Measurements from ENCODE around the gene RPS24.

RPS24 gene

DNA sequence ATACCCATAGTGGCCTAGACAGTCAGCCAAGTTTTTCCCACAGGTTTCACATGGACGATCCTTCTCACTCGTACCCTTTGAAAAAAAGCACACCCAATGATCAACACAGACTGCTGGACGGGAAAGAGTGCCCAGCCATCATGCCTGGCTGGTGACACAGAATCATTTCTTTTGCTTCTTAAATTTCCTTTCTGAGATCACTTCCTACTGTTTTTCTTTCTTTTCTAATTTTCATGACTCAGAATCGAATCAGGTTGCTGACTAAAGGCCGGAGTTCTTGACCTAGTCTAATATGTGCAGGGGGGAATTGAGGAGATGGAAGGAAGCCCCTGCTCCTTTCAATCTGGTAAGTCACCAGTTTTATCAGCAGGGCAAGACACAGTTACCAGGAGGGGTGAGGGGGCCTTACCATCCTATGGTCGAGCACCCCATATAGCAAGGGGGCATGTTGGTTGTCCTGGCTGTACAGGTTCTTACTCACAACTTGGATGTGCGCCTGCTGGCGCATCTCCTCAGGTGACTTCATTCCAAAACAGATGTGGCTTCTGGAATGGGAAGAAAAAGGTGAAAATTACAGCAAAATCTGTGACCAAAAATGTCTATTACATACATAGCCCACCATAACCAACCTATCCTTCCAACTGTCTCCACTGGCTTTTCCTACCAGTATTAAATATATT, 7.8 kb upstream of the RPS24 start:
- no peak for DNase-seq (ENCODE audit: low read depth in 3 of 3, low spot score in 1 of 3)

GRCh38 chr10:78028438-78029268, 5.0 kb upstream of the RPS24 start:
- no peak for DNase-seq (ENCODE audit: low read depth in 3 of 3, low spot score in 1 of 3)

GRCh38 chr10:78029269-78030226, 4.1 kb upstream of the RPS24 start, which contains the start of gene POLR3A:
TSS of gene POLR3A (minus strand) at chr10:78029515. CDS start at chr10:78029407, 108 bp downstream.
- DNase-seq (ENCODE audit: low read depth in 3 of 3, low spot score in 1 of 3): peak; percentile 82 to 86 (median 86)

GRCh38 chr10:78033387-78033636, 351 bp upstream of the RPS24 start:
- no peak for DNase-seq (ENCODE audit: low read depth in 3 of 3, low spot score in 1 of 3)

DNA sequence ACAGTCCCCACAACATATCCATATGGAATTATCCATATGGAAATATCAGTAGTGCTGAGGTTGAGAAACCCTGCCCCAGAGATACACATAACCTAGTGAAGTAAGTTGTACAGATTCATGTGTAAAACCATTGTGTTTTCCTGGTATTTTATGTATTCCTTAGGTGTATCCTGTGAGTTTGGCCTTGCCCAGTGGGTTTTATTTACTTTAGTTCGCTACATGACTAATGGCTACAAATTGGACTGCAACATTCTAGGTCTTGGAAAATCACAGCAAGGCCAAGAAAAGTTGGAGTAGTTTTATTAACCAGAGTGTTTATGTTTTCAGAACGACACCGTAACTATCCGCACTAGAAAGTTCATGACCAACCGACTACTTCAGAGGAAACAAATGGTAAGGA, 1.4 kb downstream of the RPS24 start:
- no peak for DNase-seq (ENCODE audit: low read depth in 3 of 3, low spot score in 1 of 3)

DNA sequence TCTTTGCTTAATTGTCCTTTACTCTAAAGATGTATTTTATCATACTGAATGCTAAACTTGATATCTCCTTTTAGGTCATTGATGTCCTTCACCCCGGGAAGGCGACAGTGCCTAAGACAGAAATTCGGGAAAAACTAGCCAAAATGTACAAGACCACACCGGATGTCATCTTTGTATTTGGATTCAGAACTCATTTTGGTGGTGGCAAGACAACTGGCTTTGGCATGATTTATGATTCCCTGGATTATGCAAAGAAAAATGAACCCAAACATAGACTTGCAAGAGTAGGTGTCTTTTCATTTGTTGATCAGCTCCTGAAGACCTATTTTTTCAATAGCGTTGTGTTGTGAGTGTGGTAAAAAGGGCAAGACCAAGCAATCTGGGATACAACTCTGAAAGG, 1.8 kb downstream of the RPS24 start:
- no peak for DNase-seq (ENCODE audit: low read depth in 3 of 3, low spot score in 1 of 3)

- DNase-seq (ENCODE audit: low read depth in 3 of 3, low spot score in 1 of 3): no peak
Observed at GRCh38 chr10:78035933-78036583, 2.4 kb downstream of the RPS24 start.

DNA sequence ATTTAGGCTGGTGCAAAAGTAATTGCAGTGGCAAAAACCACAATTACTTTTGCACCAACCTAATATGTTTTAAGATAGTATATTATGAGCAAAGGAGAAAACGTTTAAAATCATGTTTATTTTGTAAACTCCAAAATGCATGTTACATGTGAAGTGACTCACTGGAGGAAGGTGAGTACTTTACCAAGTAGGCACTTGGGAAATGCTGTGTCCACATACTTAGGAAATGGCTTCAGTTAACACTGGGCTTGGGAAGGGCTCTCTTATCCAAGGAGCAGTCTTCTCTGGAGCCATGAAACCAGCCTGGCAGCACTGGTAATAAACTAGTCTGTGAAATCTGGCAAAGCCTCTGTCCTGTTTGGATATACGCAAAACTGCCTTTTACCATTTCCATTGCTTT, 4.4 kb downstream of the RPS24 start:
- DNase-seq (ENCODE audit: low read depth in 3 of 3, low spot score in 1 of 3): no peak

- DNase-seq (ENCODE audit: low read depth in 3 of 3, low spot score in 1 of 3): no peak
Observed at GRCh38 chr10:78038791-78039547, 5.3 kb downstream of the RPS24 start.

GRCh38 chr10:78039743-78040142, 6.1 kb downstream of the RPS24 start:
- DNase-seq (ENCODE audit: low read depth in 3 of 3, low spot score in 1 of 3): no peak

GRCh38 chr10:78041170-78042057, 7.8 kb downstream of the RPS24 start:
- no peak for DNase-seq (ENCODE audit: low read depth in 3 of 3, low spot score in 1 of 3)

DNA sequence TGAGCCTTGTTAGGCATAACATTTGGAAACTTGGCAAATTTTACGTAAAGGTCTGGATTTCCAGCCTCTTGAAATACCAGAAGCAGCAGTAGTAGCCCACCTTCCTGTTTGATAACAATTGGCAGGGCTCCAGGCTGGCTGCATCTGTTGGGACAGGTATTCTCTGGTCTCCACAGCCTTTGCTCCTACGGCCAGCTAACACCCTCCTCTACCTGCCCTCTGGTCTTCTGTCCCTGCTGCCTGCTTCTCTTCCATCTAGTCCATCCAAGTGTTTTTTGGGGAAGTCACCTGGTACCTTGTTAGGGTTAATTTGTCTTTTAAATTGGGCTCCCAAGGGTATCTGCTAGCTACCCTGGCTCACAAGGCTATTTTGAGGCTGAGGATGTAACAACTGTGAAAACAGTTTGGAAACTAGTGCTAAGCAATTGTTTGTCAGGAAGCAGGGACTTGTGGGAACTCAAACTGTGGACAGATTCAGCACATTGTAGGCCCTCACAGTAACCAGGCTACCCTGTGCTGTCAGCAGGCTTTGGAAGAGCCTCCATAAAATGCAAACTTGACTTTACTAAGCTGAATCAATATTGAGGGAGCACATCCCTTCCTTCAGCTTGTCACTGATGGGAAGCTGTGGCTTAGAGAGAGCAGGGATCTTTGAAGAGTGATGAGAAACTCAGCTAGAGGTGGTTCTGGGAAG, 8.5 kb downstream of the RPS24 start:
- no peak for DNase-seq (ENCODE audit: low read depth in 3 of 3, low spot score in 1 of 3)

DNA sequence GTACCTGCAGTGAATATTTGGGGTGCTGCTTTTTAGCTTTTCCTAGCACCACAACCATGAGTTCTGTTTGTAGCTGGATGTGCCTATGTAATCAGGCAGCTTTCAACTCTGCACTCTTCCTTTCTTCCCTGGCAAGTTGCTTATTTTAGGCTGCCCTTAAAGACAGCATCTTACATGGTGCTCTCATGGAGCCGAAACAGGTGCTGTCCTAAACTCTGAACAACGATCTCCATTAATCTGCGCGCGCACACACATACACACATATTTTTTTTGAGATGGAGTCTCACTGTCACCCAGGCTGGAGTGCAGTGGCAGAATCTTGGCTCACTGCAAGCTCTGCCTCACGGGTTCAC, 9.1 kb downstream of the RPS24 start:
- DNase-seq (ENCODE audit: low read depth in 3 of 3, low spot score in 1 of 3): no peak

DNA sequence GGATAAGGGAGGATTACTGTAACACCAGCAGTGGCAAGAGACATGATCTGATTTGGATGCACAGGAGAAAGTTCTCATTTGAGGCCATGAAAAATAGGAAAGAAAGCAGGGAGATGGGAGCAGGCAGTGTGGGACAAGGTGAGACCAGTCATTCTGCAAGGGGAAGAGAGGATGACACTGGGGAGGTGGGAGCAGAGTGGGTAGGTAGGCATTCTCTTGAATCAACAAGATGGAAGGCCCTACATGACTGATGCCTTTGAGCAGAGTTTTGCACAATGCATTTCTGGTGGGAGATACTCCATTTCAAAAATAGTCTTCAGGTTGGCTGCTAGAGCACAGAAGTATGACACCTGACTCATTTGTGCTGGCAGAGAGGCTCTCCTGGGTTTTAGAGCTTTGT, 10.5 kb downstream of the RPS24 start:
- DNase-seq (ENCODE audit: low read depth in 3 of 3, low spot score in 1 of 3): no peak

DNA sequence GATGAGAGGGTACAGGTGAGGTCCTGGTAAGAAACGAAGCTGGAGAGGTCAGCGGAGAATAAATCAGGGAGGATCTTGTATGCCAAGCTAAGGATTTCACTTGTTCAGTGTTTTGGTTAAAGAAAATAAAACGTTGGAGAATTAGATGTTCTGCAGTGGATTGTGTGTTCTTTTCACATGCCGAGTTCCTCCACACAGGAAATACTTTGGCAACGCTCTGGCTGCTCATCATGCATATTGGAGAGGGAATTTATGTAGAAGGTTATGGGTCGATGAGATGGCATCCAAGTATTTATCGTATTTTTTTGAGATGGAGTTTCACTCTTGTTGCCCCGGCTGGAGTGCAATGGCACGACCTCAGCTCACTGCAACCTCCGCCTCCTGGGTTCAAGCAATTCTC, 11.0 kb downstream of the RPS24 start:
- no peak for DNase-seq (ENCODE audit: low read depth in 3 of 3, low spot score in 1 of 3)

GRCh38 chr10:78045237-78045636, 11.6 kb downstream of the RPS24 start:
- no peak for DNase-seq (ENCODE audit: low read depth in 3 of 3, low spot score in 1 of 3)

- DNase-seq (ENCODE audit: low read depth in 3 of 3, low spot score in 1 of 3): no peak
Observed at GRCh38 chr10:78045856-78046255, 12.2 kb downstream of the RPS24 start.

- DNase-seq (ENCODE audit: low read depth in 3 of 3, low spot score in 1 of 3): no peak
Observed at GRCh38 chr10:78046711-78047269, 13.1 kb downstream of the RPS24 start.
